BJ (cell line): ENCODE data around the gene ZNF326. TPM values are rescaled to one million over a fixed set of nuclear protein-coding genes. Genes with fewer than 3 reads are reported as not detected.
"Not testable (repeated sequence)": the region's sequence is repeated elsewhere in the genome, so short reads cannot be mapped to it uniquely, and the experiment has no call there.

Experiments
- CTCF ChIA-PET: fragments of 350-600 bp; formaldehyde crosslinking; extraction: SDS; loops from one replicate; lab custom pipeline; 2021; ENCODE audit warnings: antibody characterized with exemption, inconsistent platforms; lab: Yijun Ruan, JAX
- POLR2A ChIA-PET: fragments of 300-600 bp; sonication (Branson Sonifier 250); formaldehyde crosslinking; extraction: SDS; loops from one replicate; lab custom pipeline; 2021; ENCODE audit warnings: antibody characterized with exemption; lab: Charles Lee
- DNase-seq: peaks from one replicate; pipeline ENCODE4 v3.0.0-alpha.2; 2011; ENCODE audit warnings: low read depth
- H3K27me3 ChIP-seq: 2 replicates; pipeline ENCODE4 v1.6.0; 2011; ENCODE audit warnings: low read length; ENCODE audit not compliant: control insufficient read depth, insufficient read depth
- H3K36me3 ChIP-seq: 2 replicates; pipeline ENCODE4 v1.5.1; 2011; ENCODE audit warnings: low read length; ENCODE audit not compliant: control insufficient read depth, insufficient read depth
- H3K4me3 ChIP-seq: 2 replicates; pipeline ENCODE4 v1.5.1; 2011; ENCODE audit warnings: low read depth, mild to moderate bottlenecking, control low read depth, low read length
- polyA plus RNA-seq: library from polyadenylated mRNA; depleted of rRNA; stranded (reverse); fragments of >200 nt; gene quantifications from 2 replicates; pipeline ENCODE4 v1.2.3, GENCODE V29; 2011
- TF ChIP-seq, protein P1 (sequence below): IDR thresholded peaks from 2 replicates; pipeline ENCODE4 v1.5.1; 2011; ENCODE audit warnings: low read depth, mild to moderate bottlenecking, control low read depth, inconsistent platforms, low read length, moderate library complexity; ENCODE audit not compliant: insufficient read depth

ZNF326 gene
- polyA plus RNA-seq, 1 experiment = 7.6 TPM

DNA sequence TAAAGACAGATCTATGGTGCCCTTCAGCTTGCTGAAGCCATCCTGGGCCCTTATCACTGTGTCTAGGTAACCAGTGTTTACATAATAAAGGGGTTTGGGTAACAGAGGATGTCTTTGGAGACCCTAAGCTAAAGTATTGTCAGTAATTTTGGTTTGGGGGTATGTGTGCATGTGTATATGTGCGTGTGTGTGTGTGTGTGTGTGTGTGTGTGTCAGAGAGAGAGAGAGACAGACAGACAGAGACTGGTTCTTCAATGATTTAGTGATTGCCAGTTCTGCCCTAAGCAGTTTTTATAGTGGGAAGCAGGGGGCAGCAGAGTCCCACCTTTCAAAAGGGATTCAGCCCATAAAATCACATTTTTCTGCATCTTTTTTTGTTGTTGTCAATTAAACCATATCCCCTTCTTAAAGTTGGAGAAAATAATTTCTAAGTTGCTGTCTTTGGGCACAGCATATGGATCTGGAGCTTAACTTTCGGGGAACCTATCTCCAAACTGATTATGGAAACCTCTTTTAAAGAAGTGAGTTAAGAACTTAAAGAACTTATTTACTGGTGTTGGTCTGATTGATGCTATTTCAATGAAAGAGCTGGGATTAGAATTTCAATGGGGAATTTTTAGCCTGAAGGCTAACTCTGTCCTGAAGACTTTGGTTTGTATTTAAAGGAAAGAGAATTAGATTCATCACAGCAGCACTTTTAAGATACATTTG lies 51.1 kb downstream of the ZNF326 start:
- no peak overlapping the region for H3K4me3 ChIP-seq
- no peak for DNase-seq
- TF ChIP-seq, protein P1, sequence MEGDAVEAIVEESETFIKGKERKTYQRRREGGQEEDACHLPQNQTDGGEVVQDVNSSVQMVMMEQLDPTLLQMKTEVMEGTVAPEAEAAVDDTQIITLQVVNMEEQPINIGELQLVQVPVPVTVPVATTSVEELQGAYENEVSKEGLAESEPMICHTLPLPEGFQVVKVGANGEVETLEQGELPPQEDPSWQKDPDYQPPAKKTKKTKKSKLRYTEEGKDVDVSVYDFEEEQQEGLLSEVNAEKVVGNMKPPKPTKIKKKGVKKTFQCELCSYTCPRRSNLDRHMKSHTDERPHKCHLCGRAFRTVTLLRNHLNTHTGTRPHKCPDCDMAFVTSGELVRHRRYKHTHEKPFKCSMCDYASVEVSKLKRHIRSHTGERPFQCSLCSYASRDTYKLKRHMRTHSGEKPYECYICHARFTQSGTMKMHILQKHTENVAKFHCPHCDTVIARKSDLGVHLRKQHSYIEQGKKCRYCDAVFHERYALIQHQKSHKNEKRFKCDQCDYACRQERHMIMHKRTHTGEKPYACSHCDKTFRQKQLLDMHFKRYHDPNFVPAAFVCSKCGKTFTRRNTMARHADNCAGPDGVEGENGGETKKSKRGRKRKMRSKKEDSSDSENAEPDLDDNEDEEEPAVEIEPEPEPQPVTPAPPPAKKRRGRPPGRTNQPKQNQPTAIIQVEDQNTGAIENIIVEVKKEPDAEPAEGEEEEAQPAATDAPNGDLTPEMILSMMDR = peak; percentile 70
- ChIA-PET CTCF (interaction anchor here (1.3 to 2.1 kb wide), 3 partner anchors 11 to 1119 kb away, joined by 3 to 5 read pairs (median 4); no protein-coding TSS in a partner anchor), POLR2A (no interaction called here)
- no peaks in the 10 kb centered on the region for H3K36me3 ChIP-seq
- peaks cover 6% of the 10 kb centered on the region; the same call in 1 of the 2 replicates for H3K27me3 ChIP-seq

DNA sequence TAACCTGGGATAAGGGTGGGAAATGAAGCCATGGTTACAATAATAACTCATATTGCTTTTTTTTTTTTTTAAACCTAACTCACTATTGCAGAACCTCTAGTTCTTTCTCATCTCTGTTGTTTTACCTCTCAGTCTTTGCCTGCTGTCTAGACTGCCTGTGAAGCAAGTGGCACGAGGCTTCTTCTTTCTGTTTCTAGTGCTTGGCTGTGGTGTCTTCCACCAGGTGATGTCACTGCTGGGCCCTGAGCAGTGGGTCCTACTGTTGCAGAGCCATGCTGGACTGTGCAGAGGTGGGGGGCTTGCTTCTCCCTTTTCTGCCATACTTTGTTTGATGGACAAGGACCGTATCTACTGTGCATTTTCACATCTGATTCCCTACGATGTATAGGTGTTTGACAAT lies 51.7 kb downstream of the ZNF326 start:
- no peak overlapping the region for H3K4me3 ChIP-seq
- ChIA-PET POLR2A (no interaction called here), CTCF (interaction anchor here (1.3 to 1.7 kb wide), 2 partner anchors 703 to 1118 kb away, joined by 3 to 4 read pairs; no protein-coding TSS in a partner anchor)
- H3K27me3 ChIP-seq = peaks cover 6% of the 10 kb centered on the region; the same call in 1 of the 2 replicates
- no peak for DNase-seq
- TF ChIP-seq, protein P1 = no peak
- H3K36me3 ChIP-seq = no peaks in the 10 kb centered on the region

DNA sequence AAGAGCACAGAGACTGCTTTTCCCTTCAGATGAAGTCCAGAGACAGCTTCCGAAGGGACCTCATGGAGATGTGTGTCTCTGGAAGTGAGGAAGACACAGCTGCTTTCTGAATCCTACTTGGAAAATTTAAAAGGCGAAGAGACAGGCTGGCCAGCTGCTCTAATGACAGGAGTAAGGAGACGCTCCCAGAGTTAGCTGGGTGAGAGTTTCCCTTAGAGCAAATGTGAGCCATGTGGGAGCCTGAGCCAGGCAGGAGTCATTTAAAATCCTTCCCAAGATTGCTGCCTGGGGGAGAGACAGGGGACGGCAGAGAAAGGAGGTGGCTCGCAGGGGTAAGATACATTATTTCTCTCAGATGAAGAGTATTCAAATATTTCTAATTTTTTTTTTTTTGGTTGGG lies 53.1 kb downstream of the ZNF326 start:
- Histone ChIP-seq H3K27me3 (peaks cover 6% of the 10 kb centered on the region; the same call in 1 of the 2 replicates), H3K36me3 (no peaks in the 10 kb centered on the region), H3K4me3 (no peak overlapping the region)
- no peak for DNase-seq
- TF ChIP-seq, protein P1 = no peak
- ChIA-PET CTCF (no interaction called here), POLR2A (no interaction called here)

DNA sequence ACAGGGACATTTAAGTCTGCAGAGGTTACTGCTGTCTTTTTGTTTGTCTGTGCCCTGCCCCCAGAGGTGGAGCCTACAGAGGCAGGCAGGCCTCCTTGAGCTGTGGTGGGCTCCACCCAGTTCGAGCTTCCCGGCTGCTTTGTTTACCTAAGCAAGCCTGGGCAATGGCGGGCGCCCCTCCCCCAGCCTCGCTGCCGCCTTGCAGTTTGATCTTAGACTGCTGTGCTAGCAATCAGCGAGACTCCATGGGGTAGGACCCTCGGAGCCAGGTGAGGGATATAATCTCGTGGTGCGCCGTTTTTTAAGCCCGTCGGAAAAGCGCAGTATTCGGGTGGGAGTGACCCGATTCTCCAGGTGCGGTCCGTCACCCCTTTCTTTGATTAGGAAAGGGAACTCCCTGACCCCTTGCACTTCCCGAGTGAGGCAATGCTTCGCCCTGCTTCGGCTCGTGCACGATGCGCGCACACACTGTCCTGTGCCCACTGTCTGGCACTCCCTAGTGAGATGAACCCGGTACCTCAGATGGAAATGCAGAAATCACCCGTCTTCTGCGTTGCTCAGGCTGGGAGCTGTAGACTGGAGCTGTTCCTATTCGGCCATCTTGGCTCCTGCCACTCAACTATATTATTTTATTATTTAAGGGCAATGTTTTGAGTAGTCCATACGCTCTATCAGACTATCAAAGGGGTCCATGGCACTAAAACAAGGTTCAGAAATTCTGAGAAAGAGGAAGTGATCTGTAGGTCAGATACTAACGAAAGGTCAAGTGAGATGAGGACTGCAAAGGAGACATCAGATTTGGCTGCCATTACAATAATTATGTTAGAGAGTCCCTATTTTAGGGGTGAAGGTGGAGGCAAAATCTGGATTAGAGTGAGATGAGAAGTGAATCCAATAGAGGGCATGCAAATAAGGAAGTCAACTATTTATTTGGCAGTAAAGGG lies 68.1 kb downstream of the ZNF326 start:
- POLR2A ChIA-PET, H3K27me3 ChIP-seq, H3K36me3 ChIP-seq, DNase-seq, CTCF ChIA-PET, H3K4me3 ChIP-seq: not testable (repeated sequence)

DNA sequence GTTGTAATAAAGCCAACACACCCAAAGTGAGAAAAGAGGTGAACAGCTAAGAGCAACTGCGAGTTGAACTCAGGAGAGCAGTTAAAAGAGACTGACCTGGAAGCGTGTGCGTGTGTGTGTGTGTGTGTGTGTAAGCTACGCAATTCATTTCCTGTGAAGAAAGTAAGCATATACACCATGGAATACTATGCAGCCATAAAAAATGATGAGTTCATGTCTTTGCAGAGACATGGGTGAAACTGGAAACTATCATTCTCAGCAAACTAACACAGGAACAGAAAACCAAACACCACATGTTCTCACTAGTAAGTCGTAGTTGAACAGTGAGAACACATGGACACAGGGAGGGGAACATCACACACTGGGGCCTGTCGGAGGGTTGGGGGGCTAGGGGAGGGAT lies 69.2 kb downstream of the ZNF326 start:
- H3K4me3 ChIP-seq, H3K27me3 ChIP-seq, CTCF ChIA-PET, POLR2A ChIA-PET, DNase-seq, H3K36me3 ChIP-seq: not testable (repeated sequence)
